ENCODE data around the gene WNT3A.

Gene WNT3A

DNA sequence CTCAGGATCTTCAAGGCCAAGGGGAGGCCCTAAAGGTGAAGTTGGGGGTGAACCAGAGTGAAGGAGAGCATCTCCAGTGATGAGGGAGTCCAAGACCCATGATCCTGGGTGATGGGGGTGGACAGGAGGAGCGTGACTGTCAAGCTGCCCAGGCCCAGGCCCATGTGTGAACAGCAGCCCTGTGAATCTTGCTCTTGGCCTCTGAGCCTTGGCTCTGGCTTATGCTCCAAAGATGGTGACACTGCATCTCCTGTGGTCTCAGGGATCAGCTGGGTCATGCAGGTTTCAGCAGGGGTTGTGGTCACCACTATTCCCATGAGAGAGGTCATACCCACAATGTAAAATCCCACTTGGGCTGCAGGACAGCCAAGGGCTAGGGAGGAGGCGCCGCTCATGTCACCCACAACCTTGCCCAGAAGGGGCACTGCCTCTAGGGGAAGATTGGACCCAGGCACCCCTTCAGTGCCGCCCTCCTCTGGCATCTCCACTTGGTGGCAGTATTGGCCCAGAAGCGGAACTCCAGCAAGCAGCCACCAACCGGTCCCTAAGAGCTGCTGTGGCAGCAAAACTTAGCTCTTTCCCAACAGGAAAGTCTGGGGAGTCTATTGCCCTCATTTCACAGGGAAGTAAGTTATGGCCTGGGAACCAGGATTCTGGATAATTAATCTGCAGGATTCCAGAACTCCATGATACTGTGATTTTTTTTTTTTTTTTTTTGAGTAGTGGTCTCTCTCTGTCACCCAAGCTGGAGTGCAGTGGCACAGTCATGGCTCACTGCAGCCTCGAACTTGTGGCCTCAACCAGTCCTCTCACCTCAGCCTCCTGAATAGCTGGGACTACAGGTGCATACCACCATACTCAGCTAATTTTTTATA lies 7.5 kb upstream of the WNT3A start:
- H3K27ac ChIP-seq, result no peak overlapping the region
- peak; percentile 8 for DNase-seq (ENCODE audit: low read depth, low spot score)

DNA sequence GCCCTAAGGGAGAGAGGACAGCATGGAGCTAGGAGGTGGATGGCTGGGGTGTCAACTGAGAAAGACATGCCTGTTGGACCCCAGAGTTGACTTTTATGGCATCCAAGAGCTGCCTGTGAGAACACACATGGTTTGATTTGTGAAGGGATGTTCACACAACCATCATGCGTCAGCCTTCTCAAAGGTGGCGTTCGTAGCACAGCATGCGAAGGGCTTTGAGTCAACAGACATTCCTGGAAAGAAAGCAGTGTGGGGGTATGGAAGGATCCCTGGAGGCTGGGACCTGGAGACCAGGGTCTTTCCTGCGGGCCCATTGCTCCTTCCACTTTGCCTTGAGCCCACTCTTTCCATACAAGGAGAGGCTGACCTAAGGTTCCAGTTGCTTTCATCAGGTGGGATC lies 6.4 kb upstream of the WNT3A start:
- H3K27ac ChIP-seq, result no peak overlapping the region
- DNase-seq (ENCODE audit: low read depth, low spot score), result no peak

DNA sequence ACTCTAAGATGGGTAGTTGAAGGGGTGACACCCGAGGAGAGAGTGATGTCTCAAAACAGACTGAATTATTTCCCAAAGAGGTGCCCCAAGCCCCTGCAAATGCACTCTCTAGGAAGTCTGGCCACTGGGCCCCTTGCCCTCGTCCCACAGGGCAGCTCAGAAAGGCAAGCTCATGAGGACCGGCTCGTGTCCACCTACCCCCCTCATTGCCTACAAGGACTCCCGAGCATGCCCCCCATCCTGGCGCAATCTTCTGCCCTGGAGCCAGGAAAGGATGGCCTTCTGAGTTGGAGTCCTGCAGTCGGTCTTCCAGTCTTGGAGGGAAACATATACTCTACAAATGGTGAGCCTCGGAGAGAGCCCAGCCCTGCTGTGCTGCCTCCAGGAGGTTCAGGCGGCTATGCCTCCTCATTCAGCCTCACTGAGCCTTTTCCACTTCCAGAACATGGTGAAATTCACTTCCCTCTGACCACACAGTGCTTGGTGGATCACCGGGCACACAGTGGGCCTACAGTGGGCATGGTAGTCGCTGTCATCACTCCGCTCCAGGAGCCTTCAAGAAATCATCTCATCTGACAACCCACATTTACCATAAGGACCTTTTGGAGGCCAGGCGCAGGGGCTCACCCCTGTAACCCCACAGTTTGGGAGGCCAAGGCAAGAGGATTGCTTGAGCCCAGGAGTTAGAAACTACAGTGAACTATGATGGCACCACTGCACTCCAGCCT lies 5.8 kb upstream of the WNT3A start:
- DNase-seq (ENCODE audit: low read depth, low spot score), result no peak
- no peak overlapping the region for H3K27ac ChIP-seq

DNA sequence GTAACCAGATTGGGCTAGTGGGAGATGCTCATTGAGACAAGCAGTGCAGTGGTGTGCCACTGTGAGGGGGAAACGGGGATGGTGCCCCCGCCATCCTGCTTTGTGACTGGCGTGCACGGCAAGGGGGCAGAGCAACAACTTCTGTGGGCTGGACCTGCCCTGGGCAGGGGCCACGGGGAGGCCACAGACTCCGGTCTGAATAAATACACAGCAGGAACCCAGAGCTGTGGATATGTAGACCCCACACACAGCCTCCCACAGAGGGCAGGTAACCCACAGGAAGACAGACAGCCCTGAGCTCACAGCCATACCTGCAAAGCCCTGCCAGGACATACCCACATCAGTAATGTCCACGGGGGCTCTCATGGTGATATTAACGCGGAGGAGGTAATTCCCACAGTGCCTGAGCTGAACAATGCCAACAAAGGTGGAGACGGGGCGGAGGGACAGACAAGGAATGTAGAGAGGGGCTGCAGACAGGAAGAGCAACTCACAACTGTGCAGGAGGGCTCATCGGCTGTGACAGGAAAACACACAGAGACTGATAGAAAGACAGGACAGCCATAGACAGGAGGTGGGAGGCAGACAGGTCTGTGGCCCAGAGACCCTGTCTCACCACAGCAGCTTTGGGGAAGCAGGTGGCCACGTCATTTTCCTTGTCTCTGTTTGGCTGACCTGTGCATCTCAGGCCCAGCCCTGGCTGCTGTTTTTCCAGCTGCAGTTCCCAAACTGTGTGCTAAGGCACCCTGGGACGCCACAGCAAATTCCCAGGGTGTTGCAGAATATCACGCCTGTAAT lies 4.9 kb upstream of the WNT3A start:
- H3K27ac ChIP-seq, result no peak overlapping the region
- DNase-seq (ENCODE audit: low read depth, low spot score), result no peak

DNA sequence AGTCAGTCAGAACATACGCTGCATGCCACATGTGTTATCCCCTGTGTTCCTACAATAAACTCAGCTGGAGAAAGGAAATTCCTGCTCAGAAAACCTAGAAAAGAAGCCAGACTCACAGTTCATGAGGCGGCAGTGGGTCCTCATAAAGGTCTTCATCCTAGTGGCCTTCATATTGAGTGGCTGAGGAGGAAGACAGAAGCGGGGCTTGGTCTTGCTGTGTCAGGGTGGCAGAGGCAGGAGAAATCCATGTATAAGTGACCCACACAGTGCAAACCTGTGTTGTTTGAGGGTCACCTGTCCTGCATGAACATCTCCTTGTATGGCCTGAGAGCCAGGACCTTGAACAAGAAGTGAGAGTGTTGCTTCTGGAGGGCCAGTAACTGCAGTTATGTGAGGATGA lies 4.0 kb upstream of the WNT3A start:
- no peak for DNase-seq (ENCODE audit: low read depth, low spot score)
- no peak overlapping the region for H3K27ac ChIP-seq

DNA sequence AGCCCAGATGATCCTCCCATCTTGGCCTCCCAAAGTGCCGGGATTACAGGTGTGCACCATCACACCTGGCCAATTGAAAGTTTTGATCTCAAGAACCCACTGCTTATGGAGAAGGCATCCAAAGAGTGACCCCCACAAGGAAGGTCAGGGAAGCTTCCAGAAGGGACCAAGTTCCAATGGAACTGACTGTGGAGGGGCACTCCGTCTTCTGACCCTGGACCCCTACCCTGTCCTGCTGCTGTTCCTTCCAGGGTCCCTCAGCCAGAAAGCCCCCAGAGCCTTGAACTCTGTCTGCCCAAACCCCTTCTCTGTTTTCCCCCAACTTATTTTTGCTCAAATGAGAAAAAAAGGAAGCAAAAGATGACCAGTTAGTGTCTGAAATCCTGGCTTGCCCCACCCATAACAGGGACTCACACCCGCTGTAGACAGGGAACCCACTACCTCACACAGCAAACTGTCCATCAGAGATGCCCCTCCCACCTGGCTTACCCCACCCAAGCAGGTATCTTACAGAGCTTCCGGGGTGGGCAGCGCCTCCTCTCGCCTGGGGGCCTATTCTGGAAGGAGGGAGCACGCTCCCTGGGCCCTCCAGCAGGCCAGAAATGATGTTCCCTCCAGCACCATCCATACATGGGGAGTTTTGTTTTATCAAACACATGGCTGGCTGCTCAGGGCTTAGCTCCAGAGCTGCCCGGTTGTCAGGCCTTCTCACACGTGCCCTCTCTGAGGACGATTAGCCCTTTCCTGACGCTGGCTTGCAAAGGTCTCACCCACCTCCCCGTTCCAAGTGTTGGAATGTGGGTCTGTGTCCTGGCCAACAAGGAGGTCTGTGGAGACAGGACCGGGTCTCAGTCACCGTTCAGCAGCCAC lies 3.1 kb upstream of the WNT3A start:
- DNase-seq (ENCODE audit: low read depth, low spot score), result no peak
- H3K27ac ChIP-seq, result no peak overlapping the region

DNA sequence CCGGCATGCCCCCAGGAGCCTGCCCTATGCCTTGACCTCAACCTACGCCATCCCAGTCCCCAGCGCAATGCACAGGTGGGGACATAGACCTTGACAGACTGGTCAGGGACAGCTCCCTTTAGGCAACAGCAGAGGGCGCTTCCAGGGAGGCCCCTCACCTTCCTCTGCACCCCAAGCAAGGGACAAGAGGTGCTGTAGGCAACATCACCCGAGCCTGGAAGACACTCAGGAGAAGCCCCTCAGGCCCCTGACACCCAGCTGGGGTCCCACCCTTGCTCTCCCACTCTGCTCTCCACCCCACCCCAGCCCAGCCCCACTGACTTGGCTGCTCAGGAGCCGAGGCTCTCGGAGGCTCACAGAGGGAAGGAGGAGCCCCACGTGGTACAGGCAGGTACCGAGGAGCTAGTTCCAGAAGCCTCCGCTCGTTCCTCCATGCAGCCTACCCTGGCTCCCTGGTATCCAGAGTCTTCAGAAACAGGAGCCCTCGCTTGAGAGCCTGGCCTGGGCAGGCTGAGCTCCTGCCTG lies 2.4 kb upstream of the WNT3A start:
- no peak for DNase-seq (ENCODE audit: low read depth, low spot score)
- H3K27ac ChIP-seq, result no peak overlapping the region

DNA sequence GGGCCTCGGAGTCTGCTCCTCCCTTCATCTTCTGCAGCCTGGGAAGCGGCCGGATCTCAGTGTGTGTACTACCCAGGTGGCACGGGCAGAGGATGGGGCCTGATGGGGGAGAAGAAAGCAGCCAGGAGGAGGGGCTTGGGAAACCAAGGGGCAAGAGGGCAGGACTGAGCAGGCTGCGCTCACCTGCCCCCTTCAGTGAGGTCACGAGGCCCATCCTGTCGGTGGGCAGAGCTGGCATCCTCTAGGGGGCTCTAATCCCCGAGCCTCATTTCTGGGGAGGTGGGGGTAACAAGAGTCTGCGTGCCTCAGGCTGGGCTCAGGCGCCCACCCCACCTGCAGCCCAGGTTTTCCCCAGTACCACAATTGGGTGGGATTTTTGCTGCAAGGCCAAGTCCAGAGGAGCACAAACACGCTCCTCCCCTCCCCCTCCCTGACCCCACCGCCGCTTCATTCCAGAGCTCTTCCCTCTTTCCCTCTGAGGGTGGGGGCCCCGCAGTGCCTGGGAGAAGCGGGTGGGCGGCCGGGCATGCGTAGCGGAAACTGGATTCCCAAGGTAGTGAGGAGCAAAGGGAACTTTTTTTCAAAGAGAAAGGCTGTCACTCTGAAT lies 1.8 kb upstream of the WNT3A start:
- no peak overlapping the region for H3K27ac ChIP-seq

DNA sequence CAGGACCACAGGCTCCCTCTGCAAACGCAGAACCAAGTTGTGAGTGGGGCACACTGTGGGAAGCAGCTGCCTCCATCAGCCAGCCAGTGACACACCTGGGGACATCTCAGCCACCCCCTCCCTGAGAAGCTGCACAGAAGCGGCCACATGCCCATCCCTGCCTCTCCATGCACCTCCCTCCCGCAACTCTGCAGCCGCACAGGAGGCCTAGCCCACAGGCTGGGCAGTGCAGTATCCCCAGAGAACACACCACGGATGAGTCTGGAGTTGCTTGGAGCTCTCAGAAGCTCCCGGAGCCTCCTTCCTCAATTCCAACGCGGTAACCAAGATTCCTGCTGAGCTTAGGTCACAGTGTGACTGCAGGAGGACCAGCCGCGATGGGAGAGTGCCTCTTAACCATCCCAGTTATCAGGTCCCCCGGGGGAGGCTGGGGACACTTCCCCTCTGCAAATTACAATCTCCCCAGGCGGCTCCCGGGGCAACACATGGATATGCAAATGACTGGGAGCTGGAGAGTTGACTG lies 1.2 kb upstream of the WNT3A start:
- no peak for DNase-seq (ENCODE audit: low read depth, low spot score)
- H3K27ac ChIP-seq, result no peak overlapping the region

More for the DNA sequence above, 1.8 kb upstream of the WNT3A start:
- DNase-seq (ENCODE audit: low read depth, low spot score), result no peak

DNA sequence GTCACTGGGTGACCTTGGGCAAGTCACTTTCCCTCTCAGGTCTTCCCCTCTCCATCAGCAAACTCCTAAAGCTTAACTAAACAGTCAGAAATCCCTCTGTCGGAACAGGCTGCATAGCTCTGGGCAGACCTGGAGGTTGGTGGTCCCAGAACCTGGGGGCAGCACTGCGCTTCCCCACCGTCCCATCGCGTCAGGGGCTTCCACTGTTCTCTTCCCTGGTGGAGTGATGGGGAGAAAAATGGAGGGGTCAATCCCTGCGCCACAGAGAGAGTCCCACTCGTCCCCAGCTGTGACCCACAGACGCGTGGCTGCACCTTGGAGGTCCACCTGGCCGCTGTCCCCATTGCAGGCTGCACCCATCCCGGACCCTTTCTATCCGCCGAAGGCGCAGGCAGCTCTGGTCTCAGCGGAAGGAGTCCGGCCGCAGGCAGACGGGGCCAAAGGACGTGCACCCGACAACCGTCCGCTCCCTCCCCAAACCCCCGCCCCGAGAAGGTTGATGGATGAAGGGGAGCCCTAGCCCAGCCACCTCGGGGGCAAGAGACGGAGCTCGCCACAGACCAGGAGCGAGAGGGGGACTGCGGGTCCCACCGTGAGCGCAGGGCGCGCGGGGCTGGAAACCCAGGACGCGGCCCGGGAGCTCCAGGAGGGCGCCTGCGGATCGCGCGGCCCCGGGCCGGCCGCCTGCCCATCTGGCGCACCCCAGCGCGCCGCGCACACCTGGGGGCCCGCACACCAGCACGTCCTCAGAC lies 588 bp upstream of the WNT3A start:
- no peak overlapping the region for H3K27ac ChIP-seq
- no peak for DNase-seq (ENCODE audit: low read depth, low spot score)

DNA sequence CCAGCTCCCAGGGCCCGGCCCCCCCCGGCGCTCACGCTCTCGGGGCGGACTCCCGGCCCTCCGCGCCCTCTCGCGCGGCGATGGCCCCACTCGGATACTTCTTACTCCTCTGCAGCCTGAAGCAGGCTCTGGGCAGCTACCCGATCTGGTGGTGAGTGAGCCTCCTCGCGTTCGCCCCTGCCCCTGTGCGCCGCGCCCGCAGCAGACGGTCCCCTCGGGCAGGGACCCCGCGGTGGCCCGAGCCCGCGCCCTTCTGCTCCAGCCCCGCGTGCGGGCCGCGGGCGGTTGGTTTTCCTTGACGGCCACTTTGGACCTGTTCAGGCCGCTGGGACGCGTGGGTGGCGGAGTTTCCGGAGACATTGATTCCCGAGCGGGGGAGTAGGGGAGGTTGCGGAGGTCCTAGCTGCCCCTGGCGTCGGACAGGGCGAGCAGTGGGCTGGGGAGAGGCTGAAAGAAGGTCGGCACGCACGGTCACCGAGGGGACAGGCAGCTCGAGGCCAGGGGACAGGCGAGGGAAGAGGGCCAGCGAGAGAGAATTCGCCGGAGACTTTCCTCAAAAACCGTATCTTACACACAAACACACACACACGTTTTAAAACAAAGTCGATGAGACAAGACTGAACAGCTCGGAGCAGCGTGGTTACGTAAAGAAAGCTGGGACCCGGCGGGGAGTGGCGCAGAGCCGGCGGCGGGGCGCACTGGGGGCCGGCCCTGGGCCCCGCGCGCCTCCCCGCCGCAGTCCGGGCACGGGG lies 427 bp downstream of the WNT3A start:
- no peak overlapping the region for H3K27ac ChIP-seq
- no peak for DNase-seq (ENCODE audit: low read depth, low spot score)

DNA sequence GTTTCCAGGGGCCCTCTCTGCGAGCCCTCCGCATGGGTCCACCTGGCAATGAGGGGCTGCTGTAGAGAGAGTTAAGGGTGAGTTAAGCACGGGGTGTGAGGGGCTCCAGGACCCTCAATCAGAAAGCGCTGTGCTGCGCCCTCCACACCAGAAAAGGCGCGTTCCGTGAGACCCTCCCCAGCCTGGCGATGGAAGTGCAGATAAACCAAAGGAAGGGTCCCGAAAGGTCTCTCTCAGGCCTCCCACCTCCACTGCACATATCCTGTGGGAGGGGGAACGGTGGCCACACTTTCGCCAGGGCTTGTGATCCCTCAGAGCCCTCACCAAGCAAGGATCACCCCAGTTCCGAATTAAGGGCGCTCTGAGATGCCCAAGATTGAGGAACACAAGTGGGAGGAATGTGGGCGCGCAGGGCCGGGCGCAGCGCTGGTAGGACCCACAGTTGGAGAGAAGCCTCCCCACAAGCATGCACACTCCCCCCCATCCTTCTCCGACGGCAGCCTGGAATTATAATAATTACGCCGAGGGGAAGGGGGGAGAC lies 1.1 kb downstream of the WNT3A start:
- DNase-seq (ENCODE audit: low read depth, low spot score), result no peak
- H3K27ac ChIP-seq, result no peak overlapping the region

DNA sequence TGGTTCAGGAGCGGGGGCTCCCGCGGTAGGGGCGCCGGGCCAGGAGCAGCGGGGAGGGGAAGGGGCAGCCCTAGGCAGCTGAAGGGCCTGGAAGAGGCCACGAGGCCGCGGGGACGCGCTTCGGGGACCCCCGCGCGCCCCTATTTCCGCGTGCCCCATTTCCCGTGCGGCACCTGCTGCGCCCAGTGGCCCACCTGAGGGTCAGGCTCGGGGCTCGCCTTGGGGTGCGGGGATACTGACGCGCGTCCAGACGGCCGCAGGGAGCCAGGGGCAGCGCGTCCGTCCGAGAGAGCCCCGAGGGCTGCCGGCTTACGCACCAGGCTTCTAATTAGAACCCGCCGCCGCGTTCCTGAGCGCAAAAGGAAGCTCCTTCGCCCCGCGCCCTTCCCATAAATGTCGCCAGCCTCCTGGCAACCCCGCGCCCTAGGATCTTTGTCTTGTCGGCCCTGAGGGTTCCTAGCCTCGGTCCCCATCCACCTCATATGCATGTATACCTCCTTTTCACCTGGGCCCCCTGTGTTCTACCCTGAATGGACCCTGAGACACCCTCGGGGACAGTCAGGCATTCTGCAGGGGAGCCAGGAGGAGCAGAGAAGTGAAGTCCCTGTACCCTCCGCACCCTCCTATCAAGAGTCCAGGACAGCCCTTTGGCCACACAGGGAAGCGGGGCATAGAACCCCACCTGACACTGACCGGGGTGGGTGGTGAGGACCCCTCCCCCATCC lies 1.8 kb downstream of the WNT3A start:
- no peak for DNase-seq (ENCODE audit: low read depth, low spot score)
- no peak overlapping the region for H3K27ac ChIP-seq

DNA sequence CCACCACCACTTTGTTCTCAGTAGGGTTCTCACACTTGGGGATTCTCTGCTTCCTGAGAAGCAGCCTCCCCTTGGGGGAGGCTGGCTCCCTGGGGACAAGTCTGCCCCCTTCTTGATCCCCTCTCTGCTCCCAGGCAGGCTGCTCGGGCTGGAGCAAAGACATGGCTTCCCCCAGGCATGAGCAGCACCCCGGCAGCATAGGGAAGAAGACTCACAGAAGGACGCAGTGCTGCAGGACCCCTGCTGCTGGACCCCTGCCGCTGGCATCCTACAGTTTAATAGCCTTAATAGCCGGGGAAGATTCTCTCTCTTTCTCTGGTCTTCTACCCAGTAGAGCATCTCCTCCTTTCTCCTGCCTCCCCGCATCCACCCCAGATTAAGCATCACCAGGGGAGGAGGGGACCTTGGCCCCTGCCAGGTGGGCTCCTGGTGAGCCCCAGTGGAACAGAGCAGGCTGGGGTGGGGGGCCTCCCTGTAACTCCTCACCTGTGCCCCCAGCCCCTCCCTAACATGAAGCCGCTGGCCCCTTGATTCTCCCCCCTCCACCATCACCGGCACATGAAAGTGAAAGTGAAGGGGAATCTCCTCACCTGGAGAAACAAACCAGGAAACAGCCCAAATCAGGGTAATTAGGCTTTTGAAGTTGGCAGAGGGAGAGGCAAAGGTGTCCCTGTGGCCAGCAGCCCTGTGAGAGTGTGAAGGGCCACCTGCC lies 2.5 kb downstream of the WNT3A start:
- DNase-seq (ENCODE audit: low read depth, low spot score), result no peak

DNA sequence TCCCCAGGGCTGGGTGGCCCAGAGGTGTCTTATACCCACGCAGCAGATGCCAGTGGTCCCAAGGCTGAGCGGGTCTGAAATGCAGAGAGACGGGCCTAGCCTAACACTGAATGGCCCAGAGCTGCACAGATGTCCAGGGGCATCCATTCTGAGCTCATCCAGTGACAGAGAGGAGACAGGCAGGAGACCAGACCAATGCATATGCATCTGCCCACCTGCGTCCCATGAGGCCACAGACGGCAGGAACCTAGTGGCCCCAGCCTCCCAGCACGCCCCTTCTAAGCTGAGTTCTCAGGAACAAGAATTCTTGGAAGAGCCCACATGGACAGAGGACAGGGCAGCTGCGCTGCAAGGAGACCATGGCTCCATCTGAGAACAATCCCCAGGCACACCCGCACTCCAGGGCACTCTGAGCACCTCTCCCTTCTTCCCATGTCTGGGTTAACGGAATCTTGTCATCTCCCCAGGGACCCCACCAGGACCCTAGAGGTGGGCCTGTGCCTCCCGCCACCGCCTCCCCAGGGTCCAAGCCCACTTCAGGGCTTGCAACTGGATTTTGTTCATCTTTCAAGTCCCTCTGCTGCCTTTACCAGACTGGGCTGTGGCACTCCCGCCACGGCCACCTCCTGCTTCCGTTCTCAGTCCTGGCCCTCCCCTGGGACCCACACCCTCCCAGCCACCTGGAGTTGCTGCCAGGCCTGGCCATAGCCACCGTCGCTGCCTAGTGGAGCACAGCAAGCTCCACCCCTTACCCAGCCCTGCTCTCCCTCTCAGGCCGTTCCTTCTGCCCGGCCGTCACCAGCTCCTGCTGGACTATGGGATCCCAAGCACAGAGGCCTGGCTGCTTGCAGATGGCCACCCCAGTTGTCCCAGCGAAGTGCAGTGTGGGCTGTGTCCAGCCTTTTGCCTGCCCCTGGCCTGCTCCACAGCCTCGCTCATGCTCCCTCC lies 3.3 kb downstream of the WNT3A start:
- DNase-seq (ENCODE audit: low read depth, low spot score), result no peak
- H3K27ac ChIP-seq, result no peak overlapping the region

More for the DNA sequence above, 2.5 kb downstream of the WNT3A start:
- H3K27ac ChIP-seq, result no peak overlapping the region

Data from epithelial cell of prostate (primary cell).